ENCODE data around the gene LPIN1.
"Not testable (repeated sequence)": the region's sequence is repeated elsewhere in the genome, so short reads cannot be mapped to it uniquely, and the experiment has no call there.

LPIN1 gene

DNA sequence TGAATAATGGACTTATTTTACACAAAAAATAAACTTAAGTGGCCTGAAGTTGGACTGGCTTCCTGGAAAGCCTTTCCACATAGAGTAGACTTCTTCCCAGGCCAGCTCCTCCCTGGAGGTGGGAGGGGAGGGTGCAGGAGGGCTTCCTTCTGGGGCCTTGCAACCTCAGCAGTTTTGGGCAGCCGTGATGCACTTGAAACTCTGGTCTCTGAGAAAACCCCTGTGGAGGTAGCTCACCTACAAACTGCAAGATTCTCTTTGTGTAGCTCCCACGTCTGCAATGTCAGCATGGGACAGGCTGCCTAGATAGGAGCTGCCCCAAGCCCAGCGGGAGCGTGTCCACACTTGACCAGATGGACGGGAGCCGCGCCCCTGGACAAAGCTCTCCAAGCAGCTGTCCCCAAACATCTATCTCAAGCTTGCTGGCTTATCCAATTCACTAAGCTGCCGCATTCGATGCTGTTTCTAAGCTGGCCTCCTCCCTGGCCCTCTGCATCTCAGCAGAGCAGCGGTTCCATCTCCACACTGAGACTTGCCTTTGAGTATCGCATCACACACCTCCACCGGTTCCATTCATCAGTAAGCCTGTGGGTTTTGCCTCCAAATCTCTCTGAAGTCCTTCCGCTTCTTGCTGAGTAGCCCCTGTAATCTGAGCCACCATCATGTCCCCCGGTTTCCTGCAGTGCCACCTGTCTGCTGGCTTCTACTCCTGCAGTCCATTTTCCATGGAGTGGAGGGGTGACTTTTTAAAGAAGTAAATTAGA, 1.6 kb upstream of the LPIN1 start:
- DNase-seq, result no peak

DNA sequence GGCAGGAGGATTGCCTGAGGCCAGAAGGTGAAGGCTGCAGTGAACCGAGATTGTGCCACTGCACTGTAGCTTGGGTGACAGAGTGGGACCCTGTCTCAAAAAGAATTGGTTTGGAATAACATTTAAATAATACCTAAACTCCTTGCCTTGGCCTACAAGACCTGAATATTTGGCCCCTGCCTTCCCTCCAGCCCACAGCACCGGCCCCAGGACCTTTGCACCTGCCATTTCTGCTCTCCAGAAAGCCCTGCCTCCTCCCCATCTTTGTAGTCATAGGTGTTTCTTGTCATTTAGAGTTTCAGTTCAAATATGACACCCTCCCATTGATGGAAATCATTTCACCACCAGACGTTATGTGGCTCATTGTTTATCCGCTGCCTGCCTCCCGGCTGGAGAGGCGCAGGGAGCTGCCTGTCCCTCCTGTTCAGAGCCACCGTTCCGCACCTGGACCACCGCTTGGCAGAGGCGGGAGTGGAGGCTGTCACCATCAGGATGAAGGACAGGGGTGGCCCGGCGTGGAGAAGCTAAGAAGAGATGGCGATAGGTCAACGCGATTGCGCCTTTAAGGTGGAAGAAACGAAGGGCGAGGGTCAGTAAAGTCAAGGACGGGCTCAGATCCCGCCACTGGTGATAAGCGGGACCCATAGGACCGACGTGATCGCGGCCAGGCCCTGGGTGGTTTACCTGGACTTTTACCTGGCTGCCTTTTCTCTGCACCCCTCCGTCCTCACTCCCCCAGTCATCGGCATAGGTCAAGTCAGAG, 638 bp upstream of the LPIN1 start:
- no peak for DNase-seq

DNA sequence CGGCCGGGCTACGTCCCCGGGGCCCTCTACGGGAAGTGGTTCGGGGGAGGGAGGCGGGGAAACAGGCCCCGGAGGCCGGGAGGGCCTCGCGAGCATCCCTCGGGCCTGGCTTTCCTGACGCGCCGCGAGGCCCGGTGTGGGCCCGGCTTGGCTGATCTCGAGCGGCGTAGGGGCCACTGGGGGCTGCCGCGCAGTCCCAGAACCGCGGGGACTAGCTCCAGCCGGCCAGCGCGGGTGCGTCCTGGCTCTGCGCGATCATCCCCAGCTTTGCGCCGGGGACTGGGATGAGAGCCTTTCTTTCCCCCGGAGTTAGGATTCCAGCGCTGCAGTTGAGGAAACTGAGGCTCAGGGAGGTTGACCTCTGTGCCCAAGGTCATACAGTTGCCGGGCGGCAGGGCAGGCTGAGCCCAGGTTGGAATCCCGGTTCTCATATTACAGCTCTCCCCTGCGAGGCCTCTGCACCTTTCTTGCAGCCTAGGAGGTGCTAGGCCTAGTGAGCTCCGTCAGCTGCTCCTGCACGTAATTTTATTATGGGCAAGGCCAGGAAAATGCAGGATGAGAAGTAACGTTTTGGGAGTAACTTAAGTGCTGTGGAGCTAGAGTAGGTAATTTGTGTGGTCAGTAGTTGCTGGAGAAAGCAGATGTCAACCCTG, 501 bp downstream of the LPIN1 start:
- DNase-seq, result no peak

DNA sequence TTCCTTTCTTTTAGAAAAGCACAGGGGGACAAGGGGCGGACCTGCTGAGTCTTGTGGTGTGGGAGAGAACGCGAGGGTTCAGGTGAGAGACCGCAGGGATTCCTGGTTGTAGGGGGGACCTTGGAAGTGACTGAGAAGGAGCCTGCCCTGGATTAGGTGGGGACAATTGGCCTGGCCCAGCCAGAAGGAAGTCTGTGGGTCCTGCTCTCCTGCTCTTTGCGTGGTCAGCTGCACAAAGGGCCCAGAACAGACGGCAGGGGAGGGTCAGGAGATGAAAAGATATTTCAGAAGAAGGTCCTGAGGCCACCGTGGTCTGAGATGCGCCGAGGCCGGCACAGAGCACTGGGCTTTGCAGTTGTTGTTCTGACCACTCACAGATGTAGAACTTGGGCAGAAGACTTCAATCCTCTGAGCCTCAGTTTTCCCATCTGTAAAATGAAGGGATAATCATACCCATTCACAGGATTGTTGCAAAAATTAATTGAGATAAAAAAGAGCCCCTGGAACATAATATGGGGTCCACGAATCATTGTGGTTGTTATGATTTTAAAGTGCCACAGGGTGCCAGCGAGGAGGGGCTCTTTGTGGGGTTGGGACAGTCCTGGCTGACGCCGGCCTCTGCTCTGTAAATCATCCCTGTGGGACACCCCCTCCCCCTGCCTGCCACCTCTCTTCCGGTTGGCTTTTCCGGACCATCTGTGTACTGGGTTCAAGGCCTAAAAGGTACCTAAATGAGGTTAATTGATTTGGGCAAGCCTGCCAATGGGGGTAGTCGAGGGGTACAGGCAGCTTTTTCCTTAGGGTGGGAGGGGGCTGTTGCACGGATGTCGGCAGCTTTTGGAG, 1.8 kb downstream of the LPIN1 start:
- DNase-seq, result no peak

- DNase-seq, result no peak
Measured at GRCh38 chr2:11748861-11749645, 2.6 kb downstream of the LPIN1 start.

DNA sequence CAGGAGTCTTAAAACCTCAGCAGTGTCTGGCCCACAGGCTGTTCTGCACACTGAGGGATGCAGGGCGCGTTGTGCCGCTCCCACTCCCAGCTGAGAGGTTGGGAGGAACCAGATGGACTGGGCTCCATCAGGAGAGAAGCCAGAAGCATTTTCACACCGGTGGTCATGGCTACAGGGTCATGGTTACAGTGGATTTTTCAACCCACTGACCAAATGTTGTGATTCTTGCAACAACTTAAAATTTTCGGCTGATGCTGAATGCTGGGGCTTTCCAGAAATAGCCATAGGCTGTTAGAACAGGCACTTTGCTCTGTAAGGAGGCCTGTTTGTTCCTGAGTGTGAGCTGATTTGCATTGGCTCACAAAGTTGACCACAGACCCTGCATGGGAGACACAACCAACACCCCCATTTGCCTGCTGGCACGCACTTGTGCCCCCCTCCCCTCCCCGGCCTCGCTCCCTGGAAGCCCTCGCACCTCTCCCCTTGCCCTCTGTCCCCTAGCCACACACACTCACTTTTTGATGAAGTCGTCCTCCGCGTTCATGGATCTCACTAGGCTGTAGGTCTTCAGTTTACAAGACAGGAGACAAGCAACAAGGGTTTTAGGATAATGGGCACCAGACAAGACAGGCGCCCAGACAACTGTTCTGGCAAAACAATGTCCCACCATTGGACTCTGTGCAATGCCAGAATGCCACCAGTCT, 3.4 kb downstream of the LPIN1 start:
- no peak for DNase-seq

GRCh38 chr2:11750422-11750821, 4.0 kb downstream of the LPIN1 start:
- peak; percentile 31 for DNase-seq

DNA sequence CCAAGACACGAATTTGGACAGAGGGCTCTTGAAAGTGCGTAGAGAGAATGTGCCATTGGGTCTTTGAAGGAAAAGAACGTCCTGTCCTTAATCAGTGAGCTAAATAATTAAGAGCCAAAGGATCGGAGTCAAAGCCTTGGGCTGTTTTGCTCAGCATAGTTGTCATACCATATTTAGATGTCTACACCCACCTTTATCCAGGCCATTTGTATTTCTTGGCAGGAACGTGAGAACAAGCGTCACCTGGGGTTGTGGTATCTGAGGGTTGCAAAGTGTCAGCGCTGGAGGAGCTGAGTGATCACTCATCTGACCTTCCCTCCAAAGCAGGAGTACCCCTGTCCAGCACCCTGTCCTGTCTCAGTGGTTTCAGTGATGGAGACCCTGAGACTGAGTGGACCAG, 4.5 kb downstream of the LPIN1 start:
- DNase-seq, result no peak

DNA sequence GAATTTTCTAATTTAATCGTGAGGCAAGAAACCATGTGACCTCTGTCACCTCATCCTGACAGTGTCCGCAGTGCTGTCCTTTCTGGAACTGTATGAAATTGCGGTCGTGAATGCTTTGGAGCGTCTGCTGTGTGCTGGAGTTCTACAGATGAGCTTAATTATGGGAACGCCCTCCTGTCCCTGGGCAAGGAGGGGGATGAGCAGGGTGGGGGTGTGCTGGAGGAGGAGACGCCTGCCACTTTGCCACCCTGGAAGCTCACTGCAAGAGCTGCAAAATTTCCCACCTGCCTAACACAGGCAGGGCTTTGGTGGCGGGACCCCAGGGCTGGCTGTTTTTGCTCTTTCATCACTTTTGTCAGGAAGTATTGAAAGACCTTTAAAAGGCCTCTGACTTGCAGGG, 6.5 kb downstream of the LPIN1 start:
- DNase-seq, result no peak

GRCh38 chr2:11753452-11753885, 7.0 kb downstream of the LPIN1 start:
- DNase-seq, result peak; percentile 37

DNA sequence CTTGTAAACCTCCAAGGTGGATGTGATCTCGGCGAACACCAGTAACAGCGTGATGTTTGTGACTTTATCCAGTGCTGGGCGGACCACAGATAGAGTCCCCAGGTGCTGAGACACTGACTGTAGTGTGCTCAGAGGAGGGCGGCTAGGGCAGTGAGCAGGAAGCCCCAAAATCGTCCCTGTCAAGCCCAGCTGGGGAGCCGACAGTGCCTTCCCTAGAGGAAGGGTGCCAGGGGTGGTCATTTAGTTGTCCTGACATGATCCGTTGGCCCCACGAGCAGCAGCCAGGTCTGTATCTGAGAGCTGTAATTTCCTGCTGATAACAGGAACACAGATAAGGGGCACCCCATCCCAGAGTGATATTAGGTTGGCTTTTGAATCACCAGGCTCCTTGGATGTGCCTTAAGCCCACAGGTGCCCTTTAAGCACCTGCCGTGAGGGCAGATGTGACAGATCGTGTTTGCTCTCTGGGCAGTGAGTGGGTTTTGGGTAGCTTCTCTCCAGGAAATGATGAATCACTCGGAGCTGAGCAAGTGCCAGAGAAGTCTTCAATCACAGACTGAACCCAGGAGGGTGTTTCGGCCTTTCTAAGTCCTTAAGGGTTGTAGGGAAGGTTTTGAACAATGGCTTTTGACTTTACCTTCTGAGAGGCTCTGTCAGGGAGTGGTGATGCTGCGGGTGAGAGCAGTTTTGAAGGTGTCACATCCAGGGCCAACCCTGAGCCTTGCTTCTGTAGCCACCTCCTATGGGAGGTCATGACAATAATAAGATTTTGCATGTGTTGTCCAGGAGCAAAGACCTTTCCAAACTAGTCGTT, 7.7 kb downstream of the LPIN1 start:
- DNase-seq, result peak; percentile 61

DNA sequence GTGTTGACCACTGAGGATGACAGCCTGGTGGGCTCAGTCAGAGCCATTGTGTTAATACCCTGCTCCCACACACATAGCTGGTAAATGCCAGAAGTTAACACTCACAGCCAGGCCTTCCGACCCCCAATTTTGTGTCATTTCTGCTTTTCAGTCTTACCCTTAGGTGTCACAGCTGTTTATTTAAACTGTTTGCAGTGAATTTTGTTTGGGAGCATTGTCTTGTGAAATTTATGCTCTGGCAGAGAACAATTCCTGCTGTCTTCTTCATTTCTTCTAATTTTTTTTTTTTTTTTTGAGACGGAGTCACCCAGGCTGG, 8.2 kb downstream of the LPIN1 start:
- DNase-seq, result no peak

- no peak for DNase-seq
Measured at GRCh38 chr2:11757101-11757500, 10.7 kb downstream of the LPIN1 start.

- DNase-seq, result no peak
Measured at GRCh38 chr2:11758187-11758586, 11.8 kb downstream of the LPIN1 start.

DNA sequence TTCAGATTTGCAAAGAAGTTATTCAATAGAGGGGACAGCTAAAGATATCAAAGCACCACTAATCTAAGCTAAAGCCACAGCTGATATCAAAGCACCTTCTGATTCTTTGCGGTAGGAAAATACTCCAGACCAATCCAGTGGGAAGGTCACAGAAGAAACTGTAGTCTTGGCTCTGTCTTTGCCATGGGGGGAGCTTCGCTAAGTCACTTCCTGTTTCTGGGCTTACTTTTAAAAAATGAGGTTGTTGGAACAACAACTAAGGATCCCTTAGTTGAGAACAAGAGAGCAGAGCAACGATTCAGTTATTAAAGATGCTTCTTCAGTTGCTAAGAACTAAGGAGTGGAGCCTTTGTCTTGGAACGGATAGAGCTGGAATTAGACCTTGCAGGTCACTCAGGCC, 12.2 kb downstream of the LPIN1 start:
- DNase-seq, result no peak

DNA sequence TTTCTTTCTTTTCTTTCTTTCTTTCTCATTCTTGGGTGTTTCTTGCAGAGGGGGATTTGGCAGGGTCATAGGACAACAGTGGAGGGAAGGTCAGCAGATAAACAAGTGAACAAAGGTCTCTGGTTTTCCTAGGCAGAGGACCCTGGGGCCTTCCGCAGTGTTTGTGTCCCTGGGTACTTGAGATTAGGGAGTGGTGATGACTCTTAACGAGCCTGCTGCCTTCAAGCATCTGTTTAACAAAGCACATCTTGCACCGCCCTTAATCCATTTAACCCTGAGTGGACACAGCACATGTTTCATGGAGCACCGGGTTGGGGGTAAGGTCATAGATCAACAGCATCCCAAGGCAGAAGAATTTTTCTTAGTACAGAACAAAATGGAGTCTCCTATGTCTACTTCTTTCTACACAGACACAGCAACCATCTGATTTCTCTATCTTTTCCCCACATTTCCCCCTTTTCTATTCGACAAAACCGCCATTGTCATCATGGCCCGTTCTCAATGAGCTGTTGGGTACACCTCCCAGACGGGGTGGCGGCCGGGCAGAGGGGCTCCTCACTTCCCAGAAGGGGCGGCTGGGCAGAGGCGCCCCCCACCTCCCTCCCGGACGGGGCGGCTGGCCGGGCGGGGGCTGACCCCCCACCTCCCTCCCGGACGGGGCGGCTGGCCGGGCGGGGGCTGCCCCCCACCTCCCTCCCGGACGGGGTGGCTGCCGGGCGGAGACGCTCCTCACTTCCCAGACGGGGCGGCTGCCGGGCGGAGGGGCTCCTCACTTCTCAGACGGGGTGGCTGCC, 12.9 kb downstream of the LPIN1 start:
- DNase-seq, result not testable (repeated sequence)

GRCh38 chr2:11761259-11761658, 14.8 kb downstream of the LPIN1 start:
- DNase-seq, result no peak

DNA sequence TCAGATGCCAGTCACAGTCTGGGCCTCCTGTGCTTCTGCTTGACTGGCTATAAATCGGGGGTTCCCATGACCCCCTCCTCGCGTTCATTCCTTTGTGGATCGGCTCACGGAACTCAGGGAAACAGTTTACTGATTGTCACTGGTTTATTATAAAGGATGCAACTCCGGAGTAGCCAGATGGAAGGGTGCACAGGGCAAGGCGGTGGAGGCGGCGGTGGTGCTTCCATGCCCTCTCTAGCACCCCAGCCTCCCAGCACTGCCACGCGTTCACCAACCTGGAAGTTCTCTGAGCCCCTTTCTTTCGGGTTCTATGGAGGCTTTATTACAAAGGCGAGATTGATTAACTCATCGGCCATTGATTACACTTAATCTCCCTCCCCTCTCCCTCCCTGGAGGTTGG, 15.6 kb downstream of the LPIN1 start:
- no peak for DNase-seq

GRCh38 chr2:11762799-11763461, 16.5 kb downstream of the LPIN1 start:
- DNase-seq, result no peak
